Amniotic stem cell (primary cell): ENCODE results near the gene KLHL17.
"Not testable (repeated sequence)": the region's sequence is repeated elsewhere in the genome, so short reads cannot be mapped to it uniquely, and the experiment has no call there.

ENCODE experiments used
- DNase-seq: peaks from one replicate; lab custom pipeline; 2025; lab: John Stamatoyannopoulos, UW

KLHL17 gene

DNA sequence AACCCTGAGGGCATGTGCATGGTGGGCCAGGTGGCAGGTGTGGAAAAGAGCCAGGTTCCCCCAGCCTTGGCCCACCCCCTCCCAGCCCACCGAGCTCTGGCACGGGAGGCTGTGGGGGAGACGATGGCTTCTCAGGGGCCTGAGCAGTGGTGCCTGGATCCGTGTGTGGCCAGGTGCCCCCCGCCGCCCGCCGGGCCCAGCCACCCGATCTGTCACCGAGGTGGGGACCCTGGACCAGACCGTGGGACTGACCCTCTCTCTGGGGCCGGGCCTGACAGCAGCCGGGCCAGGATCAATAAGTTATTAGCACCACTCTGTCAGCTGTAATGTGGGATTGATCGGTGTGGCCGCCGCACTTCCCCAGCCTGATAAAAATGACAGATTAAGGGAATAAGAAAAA is 22.9 kb upstream of the KLHL17 start:
- DNase-seq = no peak

DNA sequence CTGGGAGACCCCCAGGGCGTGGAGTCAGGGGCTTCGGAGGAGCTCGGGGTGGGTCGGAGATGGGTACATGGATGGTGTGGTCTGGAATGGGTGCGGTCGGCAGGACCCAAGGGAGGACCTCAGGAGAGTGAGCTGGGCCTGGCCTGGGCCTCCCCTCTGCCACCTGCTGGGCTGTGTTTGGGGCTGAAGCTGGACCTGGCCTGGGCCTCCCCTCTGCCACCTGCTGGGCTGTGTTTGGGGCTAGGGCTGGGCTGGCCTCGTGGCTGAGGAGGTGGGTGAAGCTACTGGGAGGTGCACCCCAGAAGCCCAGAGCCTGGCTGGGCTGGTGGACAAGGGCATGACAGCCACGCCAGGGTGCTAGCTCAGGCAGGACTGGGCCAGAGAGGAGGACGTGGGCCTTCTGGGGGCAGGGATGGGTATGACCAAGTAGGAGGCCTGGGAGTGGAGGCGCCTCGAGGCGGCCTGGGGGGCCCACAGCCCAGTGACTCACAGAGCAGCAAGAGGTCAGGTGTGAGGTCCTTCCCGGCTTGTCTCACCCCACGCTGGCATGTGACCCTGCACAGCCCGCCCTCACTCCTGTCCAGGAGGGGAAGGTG is 22.2 kb upstream of the KLHL17 start:
- DNase-seq = no peak

DNA sequence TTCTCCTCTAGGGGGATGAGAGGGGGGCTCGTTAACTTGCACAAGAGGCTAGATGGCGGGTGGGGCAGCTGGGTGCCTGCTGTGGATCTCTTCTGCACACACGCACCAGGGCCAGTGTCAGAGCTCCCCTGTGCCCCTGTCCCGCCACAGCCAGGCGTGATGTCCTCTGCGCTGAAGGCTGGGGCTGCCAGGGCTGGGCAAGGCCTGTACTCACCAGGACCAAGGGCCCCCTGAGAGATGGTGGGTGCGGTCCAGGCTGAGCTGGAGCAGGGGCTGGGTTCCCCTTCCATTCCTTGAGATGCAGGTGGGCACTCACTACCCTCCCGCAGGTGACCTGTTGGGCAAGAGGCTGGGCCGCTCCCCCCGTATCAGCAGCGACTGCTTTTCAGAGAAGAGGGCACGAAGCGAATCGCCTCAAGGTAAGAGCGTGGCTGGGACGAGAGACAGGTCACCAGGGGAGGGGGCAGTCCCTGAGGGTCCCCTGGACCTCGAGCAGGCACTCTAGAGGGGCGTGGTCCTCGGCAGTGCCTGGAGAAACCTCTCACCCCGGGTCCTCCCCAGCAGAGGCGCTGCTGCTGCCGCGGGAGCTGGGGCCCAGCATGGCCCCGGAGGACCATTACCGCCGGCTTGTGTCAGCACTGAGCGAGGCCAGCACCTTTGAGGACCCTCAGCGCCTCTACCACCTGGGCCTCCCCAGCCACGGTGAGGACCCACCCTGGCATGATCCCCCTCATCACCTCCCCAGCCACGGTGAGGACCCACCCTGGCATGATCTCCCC is 21.5 kb upstream of the KLHL17 start:
- DNase-seq = no peak

DNA sequence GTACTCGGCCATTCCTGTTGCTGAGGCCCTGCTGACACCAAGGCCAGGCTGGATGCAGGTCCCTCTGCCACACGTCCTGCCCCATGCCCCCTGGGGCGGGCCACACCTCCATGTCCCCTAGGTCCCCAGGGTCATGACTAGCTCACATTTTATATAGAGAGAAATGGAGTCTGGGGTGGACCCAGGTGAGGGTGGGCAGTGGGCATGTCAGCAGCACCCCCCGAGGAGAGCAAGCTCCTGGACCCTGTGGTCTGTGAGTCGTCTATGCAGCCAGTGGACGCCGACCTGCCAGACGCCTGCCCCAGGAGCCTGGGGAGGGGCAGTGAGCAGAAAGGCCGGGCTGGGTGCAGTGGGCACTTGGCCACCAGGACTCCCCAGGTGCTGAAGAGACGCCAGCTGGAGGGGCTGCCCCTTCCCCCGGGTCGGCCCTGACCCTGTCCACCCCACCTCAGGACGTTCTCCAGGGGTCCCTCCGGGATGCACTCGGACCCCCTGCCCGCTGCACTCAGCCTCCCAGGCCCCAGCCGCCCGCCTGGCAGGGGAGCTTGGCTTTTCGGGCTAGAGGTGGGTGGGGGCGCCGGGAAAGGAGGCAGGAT is 20.8 kb upstream of the KLHL17 start:
- no peak for DNase-seq

DNA sequence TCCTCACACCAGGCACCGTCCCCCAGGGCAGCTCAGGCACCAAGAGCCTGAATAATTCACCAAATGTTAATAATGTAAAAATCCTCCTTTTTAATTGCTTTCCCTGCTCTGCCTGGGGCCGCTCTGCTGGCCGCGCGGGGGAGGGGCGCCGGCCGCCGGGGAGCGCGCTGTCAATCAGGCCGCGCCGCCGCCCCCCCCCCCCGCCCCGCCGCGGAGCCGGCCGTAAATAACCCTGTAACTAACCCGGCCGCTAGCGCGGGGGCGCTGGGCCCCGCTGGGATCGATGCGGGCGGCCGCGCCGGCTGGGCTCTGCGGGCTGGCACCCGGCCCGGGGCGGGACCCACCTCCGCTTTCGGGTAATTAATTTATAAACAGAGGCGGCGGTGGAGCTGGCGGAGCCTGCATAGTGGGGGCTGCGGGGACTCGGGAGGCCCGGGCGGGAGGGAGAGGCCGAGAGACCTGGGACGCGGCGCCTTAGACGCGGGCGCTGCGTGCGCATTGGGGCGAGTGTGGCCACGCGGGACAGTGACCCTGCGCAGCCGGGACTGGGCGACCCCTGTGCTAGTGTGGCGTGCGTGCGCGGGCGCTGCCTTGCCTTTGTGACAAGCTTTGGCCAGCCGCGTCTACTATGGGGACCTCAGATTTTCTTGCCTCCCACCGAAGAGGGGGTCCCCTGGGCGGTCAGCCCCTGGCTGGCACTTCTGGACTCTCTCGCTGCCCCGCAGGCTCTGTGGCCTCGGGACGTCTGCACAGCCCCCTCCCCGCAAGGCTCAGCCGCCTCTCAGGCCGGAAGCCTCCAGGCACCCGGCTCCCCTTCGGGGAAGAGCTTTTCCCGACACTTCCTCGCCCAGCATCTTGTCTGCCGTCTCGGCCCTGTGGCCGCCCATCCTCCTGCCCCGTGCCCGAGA is 20.0 kb upstream of the KLHL17 start:
- no peak for DNase-seq

DNA sequence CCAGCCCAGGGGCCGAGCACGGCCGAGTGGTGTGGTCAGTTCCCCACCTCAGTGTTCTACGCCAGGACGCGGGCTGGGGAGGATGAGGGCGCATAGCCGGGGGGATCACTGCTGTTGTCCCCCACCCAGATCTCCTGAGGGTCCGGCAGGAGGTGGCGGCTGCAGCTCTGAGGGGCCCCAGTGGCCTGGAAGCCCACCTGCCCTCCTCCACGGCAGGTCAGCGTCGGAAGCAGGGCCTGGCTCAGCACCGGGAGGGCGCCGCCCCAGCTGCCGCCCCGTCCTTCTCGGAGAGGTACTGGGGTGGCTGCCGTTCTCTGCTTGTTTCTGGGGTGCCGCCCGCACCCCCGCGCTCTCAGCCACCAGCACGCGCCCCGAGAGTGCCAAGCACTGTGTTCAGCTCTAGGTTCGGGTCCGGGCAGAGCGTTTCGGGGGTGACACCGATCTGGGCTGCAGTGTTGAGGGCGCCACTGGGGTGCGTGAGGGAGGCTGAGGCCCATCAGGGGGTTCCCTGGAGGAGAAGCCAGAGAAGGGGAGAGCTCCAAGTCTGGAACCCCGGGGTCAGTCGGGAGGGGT is 19.3 kb upstream of the KLHL17 start:
- no peak for DNase-seq

DNA sequence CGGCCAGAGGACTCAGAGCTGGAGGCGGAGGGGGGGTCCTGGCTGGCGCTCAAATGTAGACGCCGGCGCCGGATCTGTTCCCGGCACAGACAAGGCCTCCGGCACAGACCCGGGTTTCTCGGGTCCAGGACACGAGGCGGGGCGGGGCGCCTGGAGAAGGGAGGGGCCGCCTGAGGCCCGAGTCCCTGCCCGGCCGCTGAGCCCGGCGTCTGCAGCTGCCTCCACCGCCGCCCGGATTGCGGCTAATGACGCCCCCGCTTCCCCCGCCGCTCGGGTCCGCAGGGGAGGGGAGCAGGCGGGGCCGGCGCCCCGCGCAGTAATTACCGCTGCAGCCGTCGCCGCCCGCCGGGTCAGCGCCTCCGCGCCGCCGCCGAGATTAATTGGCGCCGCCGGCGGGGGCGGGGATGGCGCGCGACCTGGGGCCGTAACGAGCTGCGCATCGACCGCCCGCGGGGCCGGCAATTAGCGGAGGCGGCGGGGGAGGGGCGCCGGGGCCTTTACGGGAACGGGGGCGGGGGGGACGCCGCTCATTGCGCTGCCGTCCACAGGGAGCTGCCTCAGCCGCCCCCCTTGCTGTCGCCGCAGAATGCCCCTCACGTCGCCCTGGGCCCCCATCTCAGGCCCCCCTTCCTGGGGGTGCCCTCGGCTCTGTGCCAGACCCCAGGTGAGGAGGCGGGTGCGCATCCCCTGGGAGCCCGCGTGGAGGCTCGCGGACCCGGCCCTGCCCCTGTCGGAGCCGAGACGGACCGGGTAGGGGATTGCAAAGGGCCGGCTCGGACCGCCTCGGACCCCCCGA is 18.6 kb upstream of the KLHL17 start:
- no peak for DNase-seq

DNA sequence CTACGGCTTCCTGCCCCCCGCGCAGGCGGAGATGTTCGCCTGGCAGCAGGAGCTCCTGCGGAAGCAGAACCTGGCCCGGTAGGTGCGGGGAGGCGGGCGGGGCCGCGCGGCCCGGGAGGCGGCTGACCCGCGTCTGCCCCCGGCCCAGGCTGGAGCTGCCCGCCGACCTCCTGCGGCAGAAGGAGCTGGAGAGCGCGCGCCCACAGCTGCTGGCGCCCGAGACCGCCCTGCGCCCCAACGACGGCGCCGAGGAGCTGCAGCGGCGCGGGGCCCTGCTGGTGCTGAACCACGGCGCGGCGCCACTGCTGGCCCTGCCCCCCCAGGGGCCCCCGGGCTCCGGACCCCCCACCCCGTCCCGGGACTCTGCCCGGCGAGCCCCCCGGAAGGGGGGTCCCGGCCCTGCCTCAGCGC is 18.0 kb upstream of the KLHL17 start:
- DNase-seq = no peak

DNA sequence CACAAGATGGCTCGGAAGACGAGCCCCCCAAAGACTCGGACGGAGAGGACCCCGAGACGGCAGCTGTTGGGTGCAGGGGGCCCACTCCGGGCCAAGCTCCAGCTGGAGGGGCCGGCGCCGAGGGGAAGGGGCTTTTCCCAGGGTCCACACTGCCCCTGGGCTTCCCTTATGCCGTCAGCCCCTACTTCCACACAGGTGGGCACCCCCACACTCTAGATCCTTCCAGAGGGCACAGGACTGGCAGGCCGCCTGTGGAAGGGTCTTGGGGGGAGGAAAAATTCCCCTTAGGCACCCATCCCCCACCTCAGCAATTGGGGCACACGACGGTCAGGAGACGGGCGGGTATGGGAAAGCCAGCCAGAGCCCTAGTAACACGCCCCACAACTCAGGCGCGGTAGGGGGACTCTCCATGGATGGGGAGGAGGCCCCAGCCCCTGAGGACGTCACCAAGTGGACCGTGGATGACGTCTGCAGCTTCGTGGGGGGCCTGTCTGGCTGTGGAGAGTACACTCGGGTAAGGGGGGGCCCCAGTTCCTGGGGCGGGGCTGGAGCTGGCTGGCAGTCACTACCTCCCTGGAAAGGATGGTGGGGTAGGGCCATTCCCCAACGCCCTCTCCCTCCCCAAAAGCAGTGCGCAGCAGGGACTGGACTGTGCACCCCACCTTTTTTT is 17.4 kb upstream of the KLHL17 start:
- no peak for DNase-seq

DNA sequence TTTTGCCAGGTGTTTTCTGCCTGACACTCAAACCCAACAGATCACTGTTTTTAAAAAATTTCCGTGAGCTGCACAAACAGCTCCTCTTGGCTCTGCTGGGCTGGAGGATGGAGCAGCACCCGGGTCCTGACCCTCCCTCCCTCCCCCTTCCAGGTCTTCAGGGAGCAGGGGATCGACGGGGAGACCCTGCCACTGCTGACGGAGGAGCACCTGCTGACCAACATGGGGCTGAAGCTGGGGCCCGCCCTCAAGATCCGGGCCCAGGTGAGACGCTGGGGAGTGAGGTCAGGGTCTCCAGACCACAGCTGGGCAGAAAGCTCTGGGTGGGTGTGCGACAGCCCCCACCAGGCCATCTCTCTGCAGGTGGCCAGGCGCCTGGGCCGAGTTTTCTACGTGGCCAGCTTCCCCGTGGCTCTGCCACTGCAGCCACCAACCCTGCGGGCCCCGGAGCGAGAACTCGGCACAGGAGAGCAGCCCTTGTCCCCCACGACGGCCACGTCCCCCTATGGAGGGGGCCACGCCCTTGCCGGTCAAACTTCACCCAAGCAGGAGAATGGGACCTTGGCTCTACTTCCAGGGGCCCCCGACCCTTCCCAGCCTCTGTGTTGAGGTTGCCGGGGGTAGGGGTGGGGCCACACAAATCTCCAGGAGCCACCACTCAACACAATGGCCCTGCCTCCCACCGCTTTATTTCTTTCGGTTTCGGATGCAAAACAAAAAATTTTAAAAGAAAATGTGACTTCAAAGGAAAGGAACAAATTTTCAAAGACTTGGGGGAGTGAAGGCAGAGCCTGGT is 16.6 kb upstream of the KLHL17 start:
- no peak for DNase-seq

DNA sequence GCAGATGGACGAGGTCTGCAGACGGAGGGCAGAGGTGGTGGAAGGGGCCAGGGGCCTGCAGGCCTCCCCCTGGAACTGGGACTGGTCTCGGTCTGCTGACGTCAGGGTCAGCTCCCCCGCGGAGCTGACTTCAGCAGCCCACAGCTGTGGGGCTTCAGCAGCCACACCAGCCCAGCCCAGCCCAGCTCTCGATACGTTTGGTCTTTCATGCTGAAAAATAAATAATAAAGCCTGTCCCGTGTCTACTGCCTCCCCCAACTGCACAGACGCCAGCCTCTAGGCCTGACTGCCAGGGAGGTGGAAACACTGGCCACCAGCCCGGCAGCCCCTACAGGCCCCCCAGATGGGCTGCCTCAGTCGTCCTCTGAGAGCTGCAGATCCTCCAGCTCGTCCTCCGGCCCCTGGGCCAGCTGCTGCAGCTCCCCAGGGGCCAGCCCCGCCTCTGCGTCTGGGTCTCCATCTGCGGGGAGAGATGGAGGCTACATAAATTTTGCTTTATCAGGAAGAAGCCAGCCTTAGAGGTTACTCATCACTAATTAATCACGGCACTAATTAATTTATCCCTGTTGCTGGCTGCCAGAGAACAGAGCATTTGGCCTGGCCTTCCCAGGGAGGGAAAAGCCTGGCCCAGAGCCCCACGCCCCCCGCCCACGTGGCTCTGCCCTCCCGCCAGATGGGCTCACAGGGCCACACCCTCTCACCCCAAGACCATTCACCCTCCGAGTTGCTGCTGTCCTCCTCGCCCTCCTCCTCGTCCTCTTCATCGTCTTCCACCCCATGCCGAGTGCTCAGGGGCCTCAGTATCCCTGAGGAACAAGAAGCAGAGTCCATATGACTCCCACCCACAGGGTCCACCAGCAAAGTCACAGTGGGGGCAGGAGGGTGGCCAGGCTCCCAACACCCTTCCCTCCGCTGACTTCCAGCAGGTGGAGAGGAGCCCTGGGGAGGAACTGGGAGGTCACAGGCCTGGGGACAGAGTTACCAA is 15.8 kb upstream of the KLHL17 start:
- DNase-seq = no peak

DNA sequence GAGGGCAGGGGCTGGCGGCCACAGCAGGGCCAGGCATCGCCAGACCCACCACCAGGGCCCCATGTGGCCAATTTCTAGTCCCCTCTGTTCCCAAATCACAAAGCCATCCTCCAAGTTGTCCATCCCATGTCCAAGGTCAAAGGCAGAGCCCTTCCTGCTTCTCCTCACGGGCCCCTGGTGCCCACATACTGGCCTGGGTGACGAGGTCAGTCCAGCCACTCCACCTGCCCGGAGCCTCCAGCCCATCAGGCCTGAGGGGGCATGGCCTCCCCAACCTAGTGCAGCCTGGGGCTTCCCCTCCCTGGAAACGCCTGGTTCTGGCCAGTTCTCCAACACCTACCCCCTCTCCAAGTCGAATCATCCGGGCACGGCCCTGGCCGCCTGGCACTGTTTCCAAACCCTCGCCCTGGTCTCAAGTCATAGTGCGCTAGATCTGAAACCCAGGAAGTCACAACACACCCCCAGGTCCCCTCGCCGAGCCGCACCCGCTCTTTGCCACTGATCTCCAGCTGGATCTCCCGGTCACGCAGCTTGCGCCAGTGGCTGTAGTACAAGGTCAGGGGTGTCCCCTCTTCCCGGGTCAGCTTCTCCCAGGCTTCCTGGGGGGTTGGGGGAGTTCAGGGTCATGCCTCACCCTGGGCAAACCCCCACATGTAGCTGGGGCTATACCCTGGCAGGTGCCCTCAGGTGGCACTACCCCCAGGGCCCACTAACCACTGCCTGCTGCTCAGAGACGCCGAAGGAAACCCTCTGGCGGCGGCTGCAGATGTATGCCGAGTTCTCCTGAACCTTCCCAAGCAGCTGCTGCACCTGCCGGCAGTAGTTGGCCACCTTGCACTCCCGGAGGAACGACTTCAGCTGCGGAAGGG is 14.5 kb upstream of the KLHL17 start:
- DNase-seq = no peak

DNA sequence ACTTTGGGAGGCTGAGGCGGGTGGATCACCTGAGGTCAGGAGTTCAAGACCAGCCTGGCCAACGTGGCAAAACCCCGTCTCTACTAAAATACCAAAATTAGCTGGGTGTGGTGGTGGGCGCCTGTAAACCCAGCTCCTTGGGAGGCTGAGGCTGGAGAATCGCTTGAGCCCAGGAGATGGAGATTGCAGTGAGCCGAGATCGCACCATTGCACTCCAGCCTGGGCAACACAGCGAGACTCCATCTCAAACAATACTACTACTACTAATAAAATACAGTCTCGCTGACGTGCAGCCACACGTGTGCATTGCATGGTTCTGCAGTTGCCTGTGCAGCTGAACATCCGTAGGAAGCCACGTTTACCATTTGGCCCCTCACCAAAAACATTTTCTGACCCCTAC is 13.6 kb upstream of the KLHL17 start:
- DNase-seq = not testable (repeated sequence)

DNA sequence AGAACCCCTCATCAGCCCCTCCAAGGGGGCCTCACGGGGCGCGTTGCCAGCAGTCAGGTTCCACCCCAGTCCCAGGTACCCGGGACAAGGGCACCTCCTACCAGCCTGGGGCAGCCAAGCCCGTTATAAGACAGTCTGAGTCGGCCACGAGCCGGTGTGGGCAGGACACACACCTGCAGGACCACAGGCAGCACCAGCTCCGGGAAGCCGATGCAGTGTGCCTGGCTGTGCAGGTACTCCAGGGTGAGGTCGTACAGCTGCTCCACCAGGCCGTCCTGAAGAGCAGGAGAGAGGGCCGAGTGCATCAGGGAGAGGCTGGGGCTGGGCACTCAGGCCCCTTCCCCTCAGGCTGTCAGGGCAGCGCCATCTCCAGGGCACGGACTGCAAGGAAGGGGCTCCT is 12.4 kb upstream of the KLHL17 start:
- DNase-seq = no peak

DNA sequence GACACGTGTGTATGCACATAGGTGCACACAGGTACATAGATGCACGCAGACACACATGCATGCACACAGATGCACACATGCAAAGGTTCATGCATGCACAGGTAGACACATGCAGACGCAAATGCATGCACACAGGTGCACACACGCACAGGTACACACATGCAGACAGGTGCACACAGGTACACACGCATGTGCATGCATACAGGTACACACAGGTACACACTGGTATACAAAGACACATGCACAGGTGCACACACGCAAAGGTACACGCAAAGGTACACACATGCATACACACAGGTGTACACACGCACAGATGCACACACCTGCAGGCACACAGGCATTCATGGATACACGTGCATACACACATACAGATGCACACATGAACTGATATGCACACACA is 10.1 kb upstream of the KLHL17 start:
- no peak for DNase-seq

DNA sequence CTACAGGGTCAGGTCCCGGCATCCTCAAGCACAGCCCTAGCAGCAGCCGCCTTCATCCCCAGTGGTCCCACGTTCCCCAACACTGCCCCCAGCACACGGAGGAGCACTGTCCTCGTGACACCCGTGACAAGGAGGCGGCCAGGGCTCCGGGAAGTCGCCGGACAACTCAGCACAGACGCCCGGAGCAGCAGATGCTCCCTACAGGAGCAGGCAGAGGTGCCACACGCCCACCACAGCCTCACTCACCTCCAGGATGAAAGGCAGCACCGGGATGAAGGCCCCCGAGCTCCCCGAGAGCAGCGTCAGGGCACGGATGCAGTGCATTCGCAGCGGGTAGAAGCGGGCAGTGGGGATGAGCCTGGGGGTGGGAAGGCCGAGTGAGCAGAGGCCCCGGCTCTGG is 9.5 kb upstream of the KLHL17 start:
- DNase-seq = no peak

DNA sequence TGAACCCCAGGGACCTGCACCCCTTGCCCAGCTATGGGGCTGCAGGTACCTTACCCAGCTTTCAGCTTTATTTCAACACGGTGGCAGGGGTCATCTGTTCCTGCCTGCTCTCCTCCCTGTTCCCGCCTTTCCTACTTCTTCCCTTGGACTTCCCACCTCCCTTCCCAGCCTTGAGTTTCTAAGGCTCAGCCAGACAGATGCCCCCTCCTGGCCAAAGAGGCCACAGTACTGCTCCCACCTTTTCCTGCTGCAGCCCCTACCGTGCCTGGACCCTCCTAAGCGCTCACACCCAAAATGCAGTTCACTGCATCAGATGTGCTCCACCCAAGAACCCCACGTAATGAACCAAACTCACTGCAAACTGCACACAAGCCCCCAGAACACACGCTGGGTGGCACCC is 9.0 kb upstream of the KLHL17 start:
- DNase-seq = no peak

DNA sequence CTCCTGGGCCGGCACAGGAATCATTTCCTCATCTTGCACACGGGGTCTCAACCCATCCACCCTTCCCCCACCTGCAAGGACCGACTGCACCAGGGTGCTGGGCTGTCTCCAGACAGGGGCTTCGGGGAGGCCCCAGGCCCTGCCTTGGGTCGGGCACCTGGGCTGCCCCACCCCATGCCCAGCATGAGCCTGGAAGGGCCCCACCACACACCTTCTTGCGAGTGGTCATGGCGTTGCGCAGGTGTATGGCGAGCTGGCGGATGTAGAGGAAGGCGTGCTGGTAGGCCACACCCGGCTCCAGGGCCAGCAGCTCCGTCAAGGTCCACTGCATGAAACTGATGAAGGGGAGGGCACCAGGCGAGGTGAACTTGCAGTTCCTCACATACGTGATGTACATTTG is 8.2 kb upstream of the KLHL17 start:
- DNase-seq = no peak
